HFFc6 (cell line): Measurements from ENCODE around the gene STX16. TPM values are rescaled to one million over a fixed set of nuclear protein-coding genes. Genes with fewer than 3 reads are reported as not detected.

Source experiments
- DNase-seq: peaks from one replicate; pipeline ENCODE4 v3.0.0-alpha.2; 2018
- H3K27ac Mint-ChIP-seq: 2 replicates; pipeline ENCODE4 v1.8.0; 2020; ENCODE audit warnings: mild to moderate bottlenecking, mixed read lengths
- H3K27me3 Mint-ChIP-seq: 2 replicates; pipeline ENCODE4 v1.8.0; 2021; ENCODE audit warnings: mild to moderate bottlenecking, moderate library complexity, mixed read lengths; ENCODE audit not compliant: insufficient read depth
- H3K36me3 Mint-ChIP-seq: 2 replicates; pipeline ENCODE4 v1.8.0; 2021; ENCODE audit warnings: low read depth, mixed read lengths
- H3K4me1 Mint-ChIP-seq: 2 replicates; pipeline ENCODE4 v1.8.0; 2020; ENCODE audit warnings: low read depth, mixed read lengths
- H3K4me3 Mint-ChIP-seq: 2 replicates; pipeline ENCODE4 v1.8.0; 2020; ENCODE audit warnings: mild to moderate bottlenecking, moderate library complexity, mixed read lengths
- H3K9me3 Mint-ChIP-seq: 2 replicates; pipeline ENCODE4 v1.8.0; 2020; ENCODE audit warnings: mild to moderate bottlenecking, mixed read lengths
- total RNA-seq, 6 experiments: library from RNA; stranded (reverse); fragmentation: NEBNext Ultra II Directional; extraction: Animal tissue kit (Norgen Biotek cat#: 25700); gene quantifications; 2 replicates in 1 of 6; 3 replicates in 5 of 6; pipeline ENCODE4 v1.2.3, GENCODE V29; 2021
- TF ChIP-seq, protein P1 (sequence below): fragments of 200-600 bp; sonication (generic); IDR thresholded peaks from 2 replicates; pipeline ENCODE4 v1.5.0; 2021; ENCODE audit warnings: antibody characterized with exemption, mild to moderate bottlenecking

The STX16 gene
- total RNA-seq, 6 experiments from 2014 or later, result 44.4 to 51.8 (median 48.3) TPM

DNA sequence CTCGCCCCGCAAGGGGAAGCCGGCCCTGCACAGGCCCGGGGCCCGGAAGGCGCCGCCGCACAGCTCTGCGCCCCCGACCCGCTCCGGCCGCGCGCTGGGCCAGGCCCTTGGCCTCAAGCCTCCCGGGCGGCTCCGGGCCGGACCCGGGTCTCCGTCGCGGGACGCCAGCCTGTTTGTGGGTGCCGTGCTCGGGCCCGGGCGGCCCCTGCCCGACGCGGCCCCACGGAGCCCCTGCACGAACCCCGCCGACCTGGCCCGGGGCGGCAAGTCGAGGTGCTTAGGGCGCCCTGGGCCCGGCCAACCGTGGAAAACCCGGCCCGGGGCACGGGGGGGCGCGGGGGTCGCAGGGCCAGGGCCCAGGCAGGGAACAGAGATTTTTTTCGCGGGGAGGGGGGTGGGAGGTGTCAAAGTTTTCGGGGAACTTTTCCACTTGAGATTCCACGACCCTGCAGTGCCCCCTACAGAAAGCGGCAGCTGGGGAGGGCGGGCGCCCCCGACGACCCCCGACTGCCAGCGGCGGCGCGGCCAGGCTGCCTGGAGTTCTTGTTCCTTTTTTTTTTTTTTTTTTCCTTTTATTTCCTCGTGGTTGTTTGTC lies 805 bp upstream of the STX16 start:
- Mint-ChIP-seq H3K27ac (peak overlapping the region; percentile 98), H3K4me1 (peaks cover 50% of the 10 kb centered on the region), H3K4me3 (peak overlapping the region; percentile 99), H3K27me3 (no peaks in the 10 kb centered on the region; the same call in 1 of the 2 replicates), H3K9me3 (no peaks in the 10 kb centered on the region), H3K36me3 (peaks cover 24% of the 10 kb centered on the region)
- TF ChIP-seq, protein P1, sequence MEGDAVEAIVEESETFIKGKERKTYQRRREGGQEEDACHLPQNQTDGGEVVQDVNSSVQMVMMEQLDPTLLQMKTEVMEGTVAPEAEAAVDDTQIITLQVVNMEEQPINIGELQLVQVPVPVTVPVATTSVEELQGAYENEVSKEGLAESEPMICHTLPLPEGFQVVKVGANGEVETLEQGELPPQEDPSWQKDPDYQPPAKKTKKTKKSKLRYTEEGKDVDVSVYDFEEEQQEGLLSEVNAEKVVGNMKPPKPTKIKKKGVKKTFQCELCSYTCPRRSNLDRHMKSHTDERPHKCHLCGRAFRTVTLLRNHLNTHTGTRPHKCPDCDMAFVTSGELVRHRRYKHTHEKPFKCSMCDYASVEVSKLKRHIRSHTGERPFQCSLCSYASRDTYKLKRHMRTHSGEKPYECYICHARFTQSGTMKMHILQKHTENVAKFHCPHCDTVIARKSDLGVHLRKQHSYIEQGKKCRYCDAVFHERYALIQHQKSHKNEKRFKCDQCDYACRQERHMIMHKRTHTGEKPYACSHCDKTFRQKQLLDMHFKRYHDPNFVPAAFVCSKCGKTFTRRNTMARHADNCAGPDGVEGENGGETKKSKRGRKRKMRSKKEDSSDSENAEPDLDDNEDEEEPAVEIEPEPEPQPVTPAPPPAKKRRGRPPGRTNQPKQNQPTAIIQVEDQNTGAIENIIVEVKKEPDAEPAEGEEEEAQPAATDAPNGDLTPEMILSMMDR, result no peak
- no peak for DNase-seq

DNA sequence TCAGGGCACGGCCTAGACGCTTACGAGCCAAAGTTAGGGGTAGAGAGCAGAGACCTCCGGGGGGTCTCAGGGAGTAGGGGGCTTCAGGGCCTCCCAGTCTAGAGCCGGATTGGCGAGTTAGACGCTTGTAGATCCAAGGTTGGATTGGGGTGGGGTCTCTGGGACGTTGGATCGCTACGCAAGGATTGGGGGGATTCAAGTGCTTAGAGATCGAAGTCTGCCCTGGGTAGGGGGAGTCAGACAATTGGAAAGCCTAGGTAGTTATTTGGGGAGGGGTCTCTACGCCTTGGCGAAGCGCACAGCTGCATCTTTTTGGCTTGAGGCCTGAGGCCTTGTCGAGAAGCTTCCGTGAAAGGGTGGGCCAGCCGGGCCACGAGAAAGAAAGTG lies 469 bp downstream of the STX16 start:
- peaks cover 52% of the 10 kb centered on the region for H3K4me1 Mint-ChIP-seq
- peaks cover 24% of the 10 kb centered on the region for H3K36me3 Mint-ChIP-seq
- no peaks in the 10 kb centered on the region for H3K9me3 Mint-ChIP-seq
- DNase-seq, result no peak
- H3K4me3 Mint-ChIP-seq, result peak overlapping the region; percentile 99
- TF ChIP-seq, protein P1, result no peak
- peak overlapping the region; percentile 98 for H3K27ac Mint-ChIP-seq
- no peaks in the 10 kb centered on the region; the same call in 1 of the 2 replicates for H3K27me3 Mint-ChIP-seq

DNA sequence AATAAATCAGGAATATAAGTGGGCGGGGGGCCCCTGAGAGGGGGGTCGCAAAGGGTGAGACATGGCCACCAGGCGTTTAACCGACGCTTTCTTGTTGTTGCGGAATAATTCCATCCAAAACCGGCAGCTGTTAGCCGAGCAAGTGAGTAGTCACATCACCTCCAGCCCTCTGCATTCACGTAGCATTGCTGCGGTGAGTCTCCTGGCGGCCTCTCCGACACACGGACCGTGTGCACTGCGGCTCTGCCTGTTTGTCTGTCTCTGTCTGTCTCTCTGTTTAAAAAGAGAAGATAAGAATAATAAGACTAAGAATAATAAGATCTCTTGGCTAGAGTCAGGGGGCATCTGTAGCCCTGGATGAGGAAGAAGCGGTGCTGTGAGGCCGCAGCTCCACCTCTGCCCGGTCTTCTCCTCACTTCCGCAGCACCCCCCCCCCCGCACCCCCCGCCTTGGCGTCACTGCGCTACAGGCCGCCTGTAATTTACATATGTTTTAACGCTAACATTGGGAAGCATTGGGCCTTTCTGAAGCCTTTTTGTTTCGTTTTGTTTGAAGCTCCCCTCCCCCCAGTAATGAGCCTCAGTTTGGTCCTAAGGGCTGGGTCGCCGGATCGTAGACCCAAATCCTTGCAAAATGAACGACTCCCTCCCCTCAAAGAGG lies 993 bp downstream of the STX16 start:
- Mint-ChIP-seq H3K4me3 (peak overlapping the region; percentile 99), H3K36me3 (peaks cover 24% of the 10 kb centered on the region)

DNA sequence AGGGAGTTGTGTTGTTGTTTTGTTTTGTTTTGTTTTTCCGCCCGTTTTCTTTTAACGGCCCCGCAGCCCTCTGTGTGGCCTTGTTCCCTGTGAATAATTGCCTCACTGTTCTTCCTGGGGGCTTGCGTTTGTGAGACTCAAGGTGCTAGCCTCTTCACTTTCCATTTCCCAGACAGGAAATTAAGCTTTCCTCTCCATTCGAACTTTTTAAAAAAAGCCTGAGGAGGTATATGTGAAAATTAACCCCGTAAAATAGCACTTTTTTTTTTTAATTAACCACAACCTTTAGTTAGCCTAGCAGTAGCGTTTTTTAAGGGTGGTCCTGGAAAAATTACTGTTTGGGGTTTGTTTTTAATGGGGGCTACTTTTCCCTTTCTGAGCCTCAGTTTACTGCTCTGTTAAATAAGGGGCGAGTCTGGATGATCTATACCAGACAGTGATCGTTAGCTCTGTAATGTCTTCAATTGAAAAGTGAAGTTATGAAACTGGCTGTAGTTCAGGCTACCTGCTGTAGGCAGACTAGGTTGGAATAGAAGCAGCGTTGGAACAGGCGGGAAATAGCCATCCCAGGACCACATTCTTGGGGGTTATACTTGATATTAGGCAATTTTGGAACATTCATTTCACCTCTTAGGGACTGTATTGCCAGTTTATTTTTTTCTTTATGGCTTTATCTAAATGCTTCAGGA lies 1.7 kb downstream of the STX16 start:
- H3K27me3 Mint-ChIP-seq, result no peaks in the 10 kb centered on the region; the same call in 1 of the 2 replicates
- no peak for DNase-seq
- peak overlapping the region; percentile 98 for H3K27ac Mint-ChIP-seq
- H3K4me3 Mint-ChIP-seq, result peak overlapping the region; percentile 99
- no peaks in the 10 kb centered on the region for H3K9me3 Mint-ChIP-seq
- peaks cover 52% of the 10 kb centered on the region for H3K4me1 Mint-ChIP-seq
- peaks cover 24% of the 10 kb centered on the region for H3K36me3 Mint-ChIP-seq
- TF ChIP-seq, protein P1, result no peak

More for the DNA sequence above, 993 bp downstream of the STX16 start:
- TF ChIP-seq, protein P1, result no peak
- H3K9me3 Mint-ChIP-seq, result no peaks in the 10 kb centered on the region
- peaks cover 52% of the 10 kb centered on the region for H3K4me1 Mint-ChIP-seq
- H3K27me3 Mint-ChIP-seq, result no peaks in the 10 kb centered on the region; the same call in 1 of the 2 replicates
- DNase-seq, result peak; percentile 53
- peak overlapping the region; percentile 98 for H3K27ac Mint-ChIP-seq

DNA sequence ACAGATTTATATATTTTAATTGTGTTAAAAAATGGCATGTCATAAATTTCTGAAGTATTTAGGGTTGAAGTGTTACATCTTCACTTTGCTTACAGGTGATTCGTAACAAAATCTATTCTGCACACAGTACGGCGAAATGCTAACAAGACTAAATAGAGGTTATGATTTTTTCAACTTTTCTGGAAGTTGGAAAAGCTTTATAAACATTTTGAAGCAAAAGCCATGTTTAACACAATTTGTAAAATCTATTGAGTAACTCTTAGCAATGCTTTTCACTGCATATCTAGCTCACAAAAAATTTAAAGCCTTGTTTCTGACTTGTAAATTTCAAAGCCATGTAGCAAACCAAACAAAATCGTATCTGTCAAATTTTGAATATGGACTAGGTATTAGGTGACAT lies 3.3 kb downstream of the STX16 start:
- peaks cover 24% of the 10 kb centered on the region for H3K36me3 Mint-ChIP-seq
- no peak overlapping the region for H3K27ac Mint-ChIP-seq
- H3K4me1 Mint-ChIP-seq, result peaks cover 56% of the 10 kb centered on the region
- DNase-seq, result no peak
- no peaks in the 10 kb centered on the region; the same call in 1 of the 2 replicates for H3K27me3 Mint-ChIP-seq
- H3K9me3 Mint-ChIP-seq, result no peaks in the 10 kb centered on the region
- H3K4me3 Mint-ChIP-seq, result no peak overlapping the region
- TF ChIP-seq, protein P1, result no peak
